GM23248 (cell line): Measurements from ENCODE around the gene WIPF2.

Experiments used
- EZH2 ChIP-seq: fragments of 200-600 bp; sonication (generic); IDR thresholded peaks from 2 replicates; pipeline ENCODE4 v1.6.1; 2018; ENCODE audit warnings: antibody characterized with exemption, mild to moderate bottlenecking; ENCODE audit not compliant: insufficient read depth, poor library complexity, severe bottlenecking
- EZH2phosphoT487 ChIP-seq: fragments of 200-600 bp; sonication (generic); IDR thresholded peaks from 2 replicates; pipeline ENCODE4 v1.6.1; 2018; ENCODE audit warnings: antibody characterized with exemption, moderate library complexity, mild to moderate bottlenecking, low read depth; ENCODE audit not compliant: insufficient read depth

- TF ChIP-seq EZH2 (no peak), EZH2phosphoT487 (no peak)
Observed at GRCh38 chr17:40218006-40218739, 931 bp upstream of the WIPF2 start.
